ENCODE data around the gene PAPPA.

DNA sequence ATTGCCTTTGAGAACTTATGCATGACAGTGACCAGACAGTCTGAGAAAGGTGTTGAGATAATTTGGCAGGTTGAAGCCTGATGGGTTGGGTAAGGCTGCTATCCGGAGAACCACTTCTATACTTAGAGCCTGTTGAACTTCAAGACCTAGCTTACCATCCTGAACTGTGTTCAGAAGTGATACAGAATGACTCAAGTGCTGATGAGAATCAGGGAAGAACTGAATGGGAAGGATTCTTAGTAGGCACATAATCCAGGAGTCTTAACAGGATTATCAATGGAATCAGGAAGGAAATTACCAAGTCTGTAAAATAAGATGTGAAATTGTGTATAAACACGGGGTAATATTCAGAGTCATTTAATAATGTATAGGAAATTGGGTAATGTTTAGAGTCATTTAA lies 9.0 kb upstream of the PAPPA start:
- TF ChIP-seq POLR2AphosphoS5 (IDR thresholded peaks at IDR 0.05; ENCODE audit: low read depth, low read length) (no peak), ELF1 (IDR thresholded peaks at IDR 0.05; ENCODE audit: borderline replicate concordance, low read depth) (no peak), EGR1 (IDR thresholded peaks at IDR 0.05; ENCODE audit: low read depth) (no peak), YY1 (IDR thresholded peaks at IDR 0.05; ENCODE audit: extremely low read depth, insufficient replicate concordance, low read depth, low read length) (no peak), POLR2A (IDR thresholded peaks at IDR 0.05; ENCODE audit: borderline replicate concordance, extremely low read depth, insufficient read depth, insufficient read length) (no peak), SP1 (IDR thresholded peaks at IDR 0.05; ENCODE audit: low read depth) (no peak), EZH2phosphoT487 (IDR thresholded peaks at IDR 0.05; ENCODE audit: borderline replicate concordance) (no peak), ZFX (IDR thresholded peaks at IDR 0.05) (no peak), CEBPB (IDR thresholded peaks at IDR 0.05; ENCODE audit: low read depth) (no peak), EZH2 (IDR thresholded peaks at IDR 0.05) (no peak), SIN3A (IDR thresholded peaks at IDR 0.05; ENCODE audit: low read depth) (no peak)
- TF ChIP-seq, protein P1, sequence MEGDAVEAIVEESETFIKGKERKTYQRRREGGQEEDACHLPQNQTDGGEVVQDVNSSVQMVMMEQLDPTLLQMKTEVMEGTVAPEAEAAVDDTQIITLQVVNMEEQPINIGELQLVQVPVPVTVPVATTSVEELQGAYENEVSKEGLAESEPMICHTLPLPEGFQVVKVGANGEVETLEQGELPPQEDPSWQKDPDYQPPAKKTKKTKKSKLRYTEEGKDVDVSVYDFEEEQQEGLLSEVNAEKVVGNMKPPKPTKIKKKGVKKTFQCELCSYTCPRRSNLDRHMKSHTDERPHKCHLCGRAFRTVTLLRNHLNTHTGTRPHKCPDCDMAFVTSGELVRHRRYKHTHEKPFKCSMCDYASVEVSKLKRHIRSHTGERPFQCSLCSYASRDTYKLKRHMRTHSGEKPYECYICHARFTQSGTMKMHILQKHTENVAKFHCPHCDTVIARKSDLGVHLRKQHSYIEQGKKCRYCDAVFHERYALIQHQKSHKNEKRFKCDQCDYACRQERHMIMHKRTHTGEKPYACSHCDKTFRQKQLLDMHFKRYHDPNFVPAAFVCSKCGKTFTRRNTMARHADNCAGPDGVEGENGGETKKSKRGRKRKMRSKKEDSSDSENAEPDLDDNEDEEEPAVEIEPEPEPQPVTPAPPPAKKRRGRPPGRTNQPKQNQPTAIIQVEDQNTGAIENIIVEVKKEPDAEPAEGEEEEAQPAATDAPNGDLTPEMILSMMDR (IDR thresholded peaks at IDR 0.05 in 2 of 3, conservative IDR thresholded peaks at IDR 0.05 in 1 of 3; ENCODE audit: borderline replicate concordance in 1 of 3, insufficient read depth in 1 of 3, low read depth in 2 of 3, low read length in 2 of 3): no peak
- TF ChIP-seq, protein P2, sequence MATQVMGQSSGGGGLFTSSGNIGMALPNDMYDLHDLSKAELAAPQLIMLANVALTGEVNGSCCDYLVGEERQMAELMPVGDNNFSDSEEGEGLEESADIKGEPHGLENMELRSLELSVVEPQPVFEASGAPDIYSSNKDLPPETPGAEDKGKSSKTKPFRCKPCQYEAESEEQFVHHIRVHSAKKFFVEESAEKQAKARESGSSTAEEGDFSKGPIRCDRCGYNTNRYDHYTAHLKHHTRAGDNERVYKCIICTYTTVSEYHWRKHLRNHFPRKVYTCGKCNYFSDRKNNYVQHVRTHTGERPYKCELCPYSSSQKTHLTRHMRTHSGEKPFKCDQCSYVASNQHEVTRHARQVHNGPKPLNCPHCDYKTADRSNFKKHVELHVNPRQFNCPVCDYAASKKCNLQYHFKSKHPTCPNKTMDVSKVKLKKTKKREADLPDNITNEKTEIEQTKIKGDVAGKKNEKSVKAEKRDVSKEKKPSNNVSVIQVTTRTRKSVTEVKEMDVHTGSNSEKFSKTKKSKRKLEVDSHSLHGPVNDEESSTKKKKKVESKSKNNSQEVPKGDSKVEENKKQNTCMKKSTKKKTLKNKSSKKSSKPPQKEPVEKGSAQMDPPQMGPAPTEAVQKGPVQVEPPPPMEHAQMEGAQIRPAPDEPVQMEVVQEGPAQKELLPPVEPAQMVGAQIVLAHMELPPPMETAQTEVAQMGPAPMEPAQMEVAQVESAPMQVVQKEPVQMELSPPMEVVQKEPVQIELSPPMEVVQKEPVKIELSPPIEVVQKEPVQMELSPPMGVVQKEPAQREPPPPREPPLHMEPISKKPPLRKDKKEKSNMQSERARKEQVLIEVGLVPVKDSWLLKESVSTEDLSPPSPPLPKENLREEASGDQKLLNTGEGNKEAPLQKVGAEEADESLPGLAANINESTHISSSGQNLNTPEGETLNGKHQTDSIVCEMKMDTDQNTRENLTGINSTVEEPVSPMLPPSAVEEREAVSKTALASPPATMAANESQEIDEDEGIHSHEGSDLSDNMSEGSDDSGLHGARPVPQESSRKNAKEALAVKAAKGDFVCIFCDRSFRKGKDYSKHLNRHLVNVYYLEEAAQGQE (IDR thresholded peaks at IDR 0.05; ENCODE audit: low read depth): no peak
- TF ChIP-seq, protein P3, sequence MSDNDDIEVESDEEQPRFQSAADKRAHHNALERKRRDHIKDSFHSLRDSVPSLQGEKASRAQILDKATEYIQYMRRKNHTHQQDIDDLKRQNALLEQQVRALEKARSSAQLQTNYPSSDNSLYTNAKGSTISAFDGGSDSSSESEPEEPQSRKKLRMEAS (IDR thresholded peaks at IDR 0.05): no peak
